Measurements from ENCODE around the gene IRX4.
"Not testable (repeated sequence)": the region's sequence is repeated elsewhere in the genome, so short reads cannot be mapped to it uniquely, and the experiment has no call there.

IRX4 gene

DNA sequence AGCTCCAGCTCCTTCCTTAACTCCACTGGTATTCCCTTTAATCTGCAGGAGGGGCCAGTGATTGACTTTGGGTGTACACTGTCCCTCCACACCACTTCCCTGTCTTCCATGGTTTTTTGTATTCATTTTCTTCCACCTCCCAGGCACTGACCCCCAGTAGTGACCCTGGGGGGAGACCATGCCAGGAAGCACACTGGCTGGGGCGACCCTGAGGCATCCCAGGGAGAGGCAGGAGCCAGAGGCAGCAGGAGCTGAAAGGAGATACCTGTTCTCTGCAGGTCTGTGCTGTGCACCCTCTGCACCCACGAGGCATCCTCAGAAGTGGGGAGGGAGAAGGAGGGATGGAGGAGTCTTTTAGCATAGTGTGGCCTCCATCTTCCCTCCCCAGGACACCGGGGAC, 27.6 kb downstream of the IRX4 start:
- DNase-seq, result no peak

DNA sequence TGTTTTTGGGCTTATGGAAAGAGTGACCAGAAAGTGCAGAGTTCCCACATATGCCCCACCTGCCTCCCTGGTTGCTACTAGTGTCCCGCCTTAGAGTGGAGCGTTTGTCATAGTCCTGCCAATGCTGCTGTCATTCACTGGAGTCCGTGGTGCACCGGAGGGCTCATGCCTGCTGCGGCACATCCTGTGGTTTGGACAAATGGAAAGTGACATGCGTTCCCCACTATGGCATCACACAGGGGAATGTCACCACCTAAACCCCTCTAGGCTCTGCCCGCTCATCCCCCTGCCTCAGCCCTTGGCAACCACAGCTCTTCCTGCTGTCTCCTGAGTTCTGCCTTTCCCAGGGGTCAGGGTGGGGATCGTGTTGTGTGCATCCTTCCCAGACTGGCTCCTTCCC, 29.2 kb downstream of the IRX4 start:
- DNase-seq, result no peak

DNA sequence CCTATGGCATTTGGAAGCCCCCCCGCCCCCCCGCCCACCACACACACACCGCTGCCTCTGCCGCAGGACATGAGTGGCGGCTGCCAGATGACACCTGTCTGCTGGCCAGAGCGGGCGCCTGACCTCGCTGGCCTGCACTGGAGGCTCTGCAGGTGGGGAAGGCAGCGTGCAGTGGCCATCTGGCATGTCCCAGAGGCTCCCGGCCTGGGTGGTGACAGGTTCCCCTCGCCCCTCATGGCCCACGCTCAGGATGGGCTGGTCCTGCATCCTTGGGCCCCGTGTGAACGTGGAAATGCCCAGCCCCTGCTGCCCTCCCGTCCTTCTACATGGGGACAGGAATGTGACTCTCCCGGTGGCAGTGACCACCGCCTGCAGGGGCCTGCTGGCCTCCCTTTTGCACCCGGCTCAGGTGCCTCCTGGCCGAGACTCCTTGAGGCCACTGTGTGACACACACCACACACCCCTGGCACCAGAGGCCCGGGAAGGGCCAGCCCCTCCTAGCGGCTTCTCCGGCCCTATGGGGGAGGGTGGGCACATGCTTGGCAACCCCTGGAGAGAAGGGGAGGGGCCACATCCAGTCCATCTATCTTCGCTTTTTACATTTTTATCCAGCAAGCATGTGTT, 30.3 kb downstream of the IRX4 start:
- no peak for DNase-seq

DNA sequence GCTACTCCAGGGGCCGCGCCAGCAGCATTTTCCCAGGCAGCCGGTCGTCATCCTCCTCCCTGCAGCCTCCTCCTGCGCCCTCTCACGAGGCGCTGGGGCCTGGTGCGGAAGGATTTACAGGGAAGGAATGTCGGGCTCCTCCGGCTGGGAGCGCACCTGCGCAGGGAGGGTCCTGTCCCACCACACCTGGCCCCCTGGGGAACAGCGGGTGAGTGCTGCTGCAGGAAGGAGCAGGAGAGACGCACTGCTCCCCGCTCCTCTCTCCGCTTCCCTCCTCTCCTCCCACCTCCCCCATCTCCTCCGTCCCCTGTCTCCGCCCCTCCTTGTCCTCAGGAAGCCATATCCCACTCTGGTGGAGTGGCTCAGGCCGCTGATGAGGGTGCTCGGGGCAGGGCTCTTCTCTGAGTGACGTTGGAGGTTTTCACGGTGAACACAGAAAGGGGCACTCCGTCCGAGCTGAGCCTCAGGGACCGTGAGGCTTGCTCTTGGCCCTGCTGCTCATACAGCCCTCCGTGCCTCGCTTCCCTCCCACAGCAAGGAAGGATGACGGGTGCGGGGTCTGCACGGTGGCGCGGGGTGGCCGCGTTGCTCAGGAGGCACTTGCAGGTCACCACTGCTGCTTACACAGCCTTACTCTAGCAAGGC, 31.3 kb downstream of the IRX4 start:
- DNase-seq, result no peak

DNA sequence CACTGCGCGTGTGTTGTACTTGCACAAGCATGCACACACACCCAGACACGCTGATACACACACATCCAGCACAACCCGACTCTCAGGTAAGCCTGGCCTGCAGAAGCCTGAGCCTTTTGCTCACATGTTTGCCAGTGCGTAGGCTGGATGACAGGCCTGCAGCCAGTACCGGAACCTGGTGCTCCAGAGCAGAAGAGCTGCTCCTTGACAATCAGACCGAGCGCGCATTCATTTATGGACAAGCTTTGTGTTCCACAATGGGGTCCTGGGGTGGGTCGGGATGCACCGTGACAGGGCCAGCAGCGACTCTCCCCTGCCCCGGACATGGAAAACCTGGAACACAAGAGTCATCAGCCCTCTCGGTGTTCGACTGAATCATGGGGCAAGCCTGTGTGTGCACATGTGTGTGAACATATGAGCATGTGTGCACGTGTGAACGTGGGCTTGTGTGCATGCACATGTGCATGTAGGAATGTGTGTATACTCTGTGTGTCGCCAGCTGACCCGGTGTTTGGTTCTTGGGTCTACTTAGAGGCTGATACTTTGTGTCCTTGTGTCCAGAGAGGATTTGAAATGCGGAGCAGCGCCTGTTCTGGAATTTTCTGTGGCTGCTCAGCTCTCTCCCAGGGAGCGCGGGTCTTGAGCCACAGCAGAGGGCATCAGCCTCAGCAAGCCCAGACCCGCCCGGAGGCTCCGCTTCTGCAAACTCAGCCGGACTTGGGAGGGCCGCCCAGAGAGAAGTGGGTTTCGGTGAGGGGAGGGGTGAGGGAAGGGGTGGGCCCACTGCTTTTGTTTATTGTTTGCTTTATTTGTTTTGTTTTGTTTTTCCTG, 32.2 kb downstream of the IRX4 start:
- DNase-seq, result no peak

DNA sequence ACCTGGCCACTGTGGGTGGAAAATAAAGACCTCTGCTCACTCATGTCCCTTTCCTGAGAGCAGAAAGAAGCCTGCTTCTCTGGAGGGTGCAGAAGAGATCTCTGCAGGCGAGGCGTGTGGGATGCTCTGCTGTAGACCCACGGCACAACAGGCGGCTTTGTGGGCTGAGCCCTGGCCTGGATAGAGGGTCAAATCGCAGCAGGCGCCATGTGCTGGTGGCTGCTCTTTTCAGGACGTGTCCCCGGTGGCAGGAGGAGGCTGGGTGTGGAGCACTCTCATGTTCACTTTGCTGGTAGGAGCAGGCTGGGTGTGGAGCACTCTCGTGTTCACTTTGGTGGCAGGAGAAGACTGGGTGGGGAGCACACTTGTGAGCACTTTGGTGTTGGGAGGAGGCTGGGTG, 35.1 kb downstream of the IRX4 start:
- DNase-seq, result no peak

DNA sequence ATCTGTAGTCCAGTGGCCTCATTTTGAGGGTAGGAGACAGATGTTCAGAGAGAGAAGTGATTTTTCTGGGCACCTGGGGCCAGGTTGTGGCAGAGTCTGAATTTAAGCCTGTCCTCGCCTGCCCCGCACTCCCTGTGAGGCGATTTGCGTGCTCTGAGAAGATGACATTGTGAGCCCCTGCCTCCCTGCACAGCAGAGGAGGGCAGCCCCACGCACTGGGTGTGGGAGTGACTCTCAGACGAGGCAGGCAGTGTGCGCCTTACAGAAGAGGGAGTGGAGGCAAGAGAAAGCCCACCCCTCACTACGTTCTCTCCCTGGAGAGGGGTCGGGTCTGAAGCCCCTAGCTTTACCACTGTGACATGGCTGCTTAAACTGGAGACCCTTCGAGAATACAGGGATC, 35.7 kb downstream of the IRX4 start:
- no peak for DNase-seq

DNA sequence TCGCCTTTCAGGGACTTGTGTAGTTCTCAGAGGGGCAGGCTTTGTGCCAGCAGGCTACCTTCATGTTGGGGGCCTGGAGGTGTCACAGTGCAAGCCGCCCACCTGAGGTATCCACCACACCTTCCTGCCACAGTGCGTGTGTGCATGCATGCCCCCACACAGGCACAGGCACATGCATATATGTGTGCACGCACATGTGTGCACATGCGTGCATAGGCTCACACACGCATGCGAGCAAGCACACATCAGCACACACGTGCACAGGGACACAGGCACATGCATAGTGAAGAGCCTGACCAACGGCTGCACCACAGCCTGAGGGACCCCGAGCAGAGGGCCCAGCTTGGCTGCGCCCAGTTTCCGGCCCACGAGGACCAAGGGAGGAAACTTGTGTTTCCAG, 36.1 kb downstream of the IRX4 start:
- no peak for DNase-seq

DNA sequence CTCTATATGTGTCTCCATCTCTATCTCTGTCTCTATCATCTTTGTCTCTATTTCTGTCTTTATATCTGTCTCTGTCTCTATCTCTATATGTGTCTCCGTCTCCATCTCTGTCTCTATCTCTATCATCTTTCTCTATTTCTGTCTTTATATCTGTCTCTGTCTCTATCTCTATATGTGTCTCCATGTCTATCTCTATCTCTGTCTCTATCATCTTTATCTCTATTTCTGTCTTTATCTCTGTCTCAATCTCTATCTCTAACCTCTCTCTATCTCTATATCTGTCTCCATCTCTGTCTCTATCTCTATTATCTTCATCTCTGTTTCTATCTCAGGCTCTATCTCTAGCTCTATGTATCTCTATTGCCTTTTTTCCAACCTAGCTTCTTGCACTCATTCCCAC, 37.0 kb downstream of the IRX4 start:
- DNase-seq, result no peak

DNA sequence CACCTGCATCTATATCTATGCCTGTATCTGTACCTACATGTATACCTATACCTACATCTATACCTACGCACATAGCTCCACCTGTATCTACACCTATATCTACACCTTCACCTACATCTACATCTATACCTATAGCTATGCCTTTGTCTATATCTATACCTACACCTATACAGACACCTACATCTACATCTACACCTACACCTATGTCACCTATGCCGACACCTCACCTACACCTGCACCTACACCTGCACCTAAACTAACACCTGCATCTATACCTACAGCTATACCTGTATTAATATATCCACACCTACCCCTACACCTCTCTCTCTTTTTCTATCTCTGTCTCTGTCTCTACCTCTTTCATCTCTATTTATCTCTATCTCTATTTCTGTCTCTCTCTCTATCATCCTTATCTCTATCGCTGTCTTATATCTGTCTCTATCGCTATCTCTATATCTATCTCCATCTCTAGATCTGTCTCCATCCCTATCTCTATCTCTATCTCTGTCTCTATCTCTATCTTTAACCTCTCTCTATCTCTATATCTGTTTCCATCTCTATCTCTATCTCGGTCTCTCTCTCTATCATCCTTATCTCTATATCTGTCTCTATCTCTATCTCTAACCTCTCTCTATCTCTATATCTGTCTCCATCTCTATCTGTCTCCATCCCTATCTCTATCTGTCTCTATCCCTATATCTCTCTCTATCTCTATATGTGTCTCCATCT, 37.9 kb downstream of the IRX4 start:
- no peak for DNase-seq

DNA sequence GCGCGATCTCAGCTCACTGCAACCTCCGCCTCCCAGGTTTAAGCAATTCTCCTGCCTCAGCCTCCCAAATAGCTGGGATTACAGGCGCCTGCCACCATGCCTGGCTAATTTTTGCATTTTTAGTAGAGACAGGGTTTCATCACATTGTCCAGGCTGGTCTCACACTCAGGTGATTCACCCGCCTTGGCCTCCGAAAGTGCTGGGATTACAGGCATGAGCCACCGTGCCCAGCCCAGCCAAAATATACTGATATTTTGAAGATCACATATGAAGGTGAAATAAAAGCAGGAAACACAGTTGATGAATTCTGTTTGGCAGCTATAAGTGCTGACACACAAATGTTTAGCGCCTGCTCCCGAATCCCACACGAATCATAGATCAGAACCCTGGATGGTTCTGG, 39.0 kb downstream of the IRX4 start:
- DNase-seq, result not testable (repeated sequence)

DNA sequence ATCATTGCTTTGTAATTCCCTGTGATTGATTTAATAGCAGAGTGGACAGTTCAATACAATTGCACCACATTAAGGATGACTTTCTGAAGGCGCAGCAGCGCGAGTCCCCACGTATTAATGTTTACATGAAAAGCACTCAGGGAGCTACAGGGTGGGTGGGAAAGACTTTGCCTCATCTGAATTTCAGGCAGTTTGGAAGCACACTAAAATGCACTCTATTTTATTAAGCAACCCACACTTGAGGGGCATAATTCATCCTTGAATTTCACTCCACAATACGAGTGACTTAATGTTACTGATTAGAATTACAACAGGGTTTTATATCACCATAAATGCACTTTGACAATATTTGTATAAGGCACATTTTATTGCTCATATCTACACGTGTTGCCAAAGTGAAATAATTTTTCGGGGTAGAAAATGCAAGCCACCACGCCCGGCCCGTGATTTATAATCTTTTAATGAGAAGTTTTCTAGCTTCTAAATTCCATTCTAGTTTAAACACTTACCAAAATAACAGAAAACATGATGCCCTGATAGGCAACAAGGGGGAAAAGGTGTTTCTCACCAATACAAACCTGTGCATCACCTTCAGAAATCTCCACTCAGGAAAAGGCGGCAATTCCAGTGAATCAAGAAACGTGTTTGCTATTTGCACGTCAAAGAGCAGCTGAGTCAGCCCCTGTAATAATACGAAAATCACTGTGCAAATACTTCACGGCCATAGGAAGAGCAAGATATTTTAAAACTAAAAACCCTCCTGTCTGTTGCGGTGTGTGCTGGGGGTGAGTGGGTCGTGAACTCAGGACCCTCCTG, 40.5 kb downstream of the IRX4 start:
- DNase-seq, result no peak

DNA sequence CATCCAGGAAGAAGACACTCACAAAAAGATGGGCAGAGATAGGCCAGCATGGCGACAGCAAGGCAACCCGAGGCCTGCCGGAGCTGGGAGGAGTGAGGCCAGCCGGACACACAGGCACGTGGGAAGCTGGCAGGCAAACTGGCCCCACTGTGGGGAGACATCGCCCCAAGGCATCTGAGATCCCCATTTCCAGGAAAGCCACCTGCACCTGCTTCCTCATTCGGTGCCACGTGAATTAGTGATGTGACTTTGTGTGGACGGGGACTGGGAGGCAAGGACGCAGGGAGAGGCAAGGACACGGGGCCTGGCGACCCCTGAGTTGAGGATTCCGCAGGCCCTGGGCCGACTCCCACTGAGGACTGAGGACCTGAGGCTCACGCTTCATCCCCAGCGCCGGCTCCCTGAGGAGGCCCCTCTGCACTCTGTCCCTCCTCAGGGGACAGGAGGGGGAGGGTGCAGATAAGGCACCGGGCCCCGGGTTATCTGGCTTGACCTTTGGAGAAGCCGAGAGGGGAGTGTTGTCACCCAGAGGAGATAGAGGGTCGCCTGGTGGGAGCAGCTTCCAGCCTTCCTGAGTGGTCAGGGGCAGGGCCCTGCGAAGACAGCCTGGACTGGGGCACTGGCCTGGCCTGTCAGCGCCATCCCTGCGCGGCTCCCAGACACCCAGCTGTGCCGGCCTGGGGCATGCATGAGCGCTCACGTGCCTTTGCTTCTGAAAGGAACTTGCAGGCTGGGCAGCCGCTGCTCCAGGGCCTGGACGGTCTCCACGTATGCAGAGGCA, 41.8 kb downstream of the IRX4 start:
- DNase-seq, result no peak

DNA sequence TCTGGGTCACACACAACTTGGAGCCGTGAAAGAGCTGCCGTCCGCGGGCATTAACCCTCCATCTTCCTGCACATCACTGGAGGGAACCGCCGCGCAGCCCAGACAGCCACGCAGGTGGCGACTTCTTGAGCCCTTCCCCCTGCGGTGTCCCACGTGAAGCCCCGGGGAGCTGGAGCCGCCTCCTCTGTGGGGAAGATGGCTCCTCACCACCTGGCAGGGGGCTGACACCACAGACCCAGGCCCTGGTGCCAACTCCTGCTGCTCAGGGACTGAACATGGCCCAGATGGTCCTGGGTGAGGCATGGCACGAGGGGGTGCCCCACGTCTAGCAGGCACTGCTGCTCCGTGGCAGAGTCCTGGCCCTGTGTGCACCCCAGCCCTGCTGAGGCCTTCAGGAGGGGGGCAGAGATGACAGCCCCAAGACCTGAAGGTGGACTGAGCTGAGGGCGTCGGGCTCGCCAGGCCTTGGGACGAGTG, 42.6 kb downstream of the IRX4 start:
- DNase-seq, result no peak

DNA sequence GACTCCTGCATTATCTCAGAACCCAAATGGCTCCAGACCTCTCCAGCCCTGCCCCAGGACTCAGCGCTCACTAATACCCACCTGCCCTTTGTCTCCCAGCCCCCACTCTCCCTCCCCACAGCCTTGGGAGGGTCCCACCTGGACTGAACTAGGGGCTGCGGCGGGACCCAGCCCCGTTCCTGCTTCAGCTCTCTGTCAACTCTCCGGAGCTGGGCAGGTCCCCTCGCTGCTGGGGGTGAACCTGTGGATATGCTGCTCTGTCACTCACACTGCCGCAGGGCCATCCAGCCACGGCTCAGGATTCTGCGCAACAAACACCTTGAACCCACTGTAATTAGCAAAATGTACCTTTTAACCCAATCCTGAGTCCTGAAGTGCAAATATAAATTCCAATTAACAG, 44.7 kb downstream of the IRX4 start:
- no peak for DNase-seq

DNA sequence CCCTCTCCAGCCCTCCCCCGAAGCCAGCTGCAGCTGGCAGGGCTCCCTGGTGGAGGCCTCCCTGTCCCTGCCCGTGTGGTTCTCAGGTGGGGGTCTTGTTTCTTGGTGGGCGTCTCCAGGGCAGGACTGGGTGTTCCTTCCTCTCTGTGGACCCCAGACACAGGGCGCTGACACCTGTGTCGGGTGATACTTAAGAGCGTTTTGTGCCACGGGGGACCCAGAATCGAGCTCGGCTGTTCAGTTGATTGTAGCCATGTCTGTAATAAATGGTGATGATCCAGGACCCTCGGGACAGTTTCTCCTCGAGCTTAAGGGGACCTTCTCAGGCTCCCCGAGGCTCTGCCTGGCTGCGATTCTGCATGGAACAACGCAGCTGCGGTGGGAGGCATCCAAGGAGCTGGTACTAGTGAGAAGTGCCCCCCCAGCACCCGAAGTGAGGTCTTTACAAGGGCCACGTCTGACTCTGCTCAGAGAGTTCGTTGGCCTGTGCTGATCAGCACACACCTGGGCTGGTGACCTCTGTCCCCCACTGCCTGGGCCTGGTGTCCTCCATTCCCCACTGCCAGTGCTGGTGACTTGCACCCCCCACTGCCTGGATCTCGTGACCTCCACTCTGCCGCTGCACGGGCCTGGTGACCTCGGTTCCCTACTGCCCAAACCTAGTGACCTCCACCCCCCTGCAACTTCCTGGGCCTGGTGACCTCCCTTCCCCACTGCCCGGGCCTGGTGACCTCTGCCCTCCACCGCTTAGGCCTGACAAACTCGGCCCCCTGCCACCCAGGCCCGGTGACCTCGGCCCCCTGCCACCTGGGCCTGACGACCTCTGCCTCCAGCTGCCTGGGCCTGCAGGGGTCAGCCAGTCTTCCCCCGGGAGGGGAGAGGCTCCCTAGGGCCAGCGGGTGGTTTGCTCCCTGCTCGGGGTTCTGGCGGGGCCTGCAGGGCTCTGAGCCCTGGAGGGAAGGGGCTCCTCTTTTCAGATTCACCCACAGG, 45.5 kb downstream of the IRX4 start:
- DNase-seq, result no peak

DNA sequence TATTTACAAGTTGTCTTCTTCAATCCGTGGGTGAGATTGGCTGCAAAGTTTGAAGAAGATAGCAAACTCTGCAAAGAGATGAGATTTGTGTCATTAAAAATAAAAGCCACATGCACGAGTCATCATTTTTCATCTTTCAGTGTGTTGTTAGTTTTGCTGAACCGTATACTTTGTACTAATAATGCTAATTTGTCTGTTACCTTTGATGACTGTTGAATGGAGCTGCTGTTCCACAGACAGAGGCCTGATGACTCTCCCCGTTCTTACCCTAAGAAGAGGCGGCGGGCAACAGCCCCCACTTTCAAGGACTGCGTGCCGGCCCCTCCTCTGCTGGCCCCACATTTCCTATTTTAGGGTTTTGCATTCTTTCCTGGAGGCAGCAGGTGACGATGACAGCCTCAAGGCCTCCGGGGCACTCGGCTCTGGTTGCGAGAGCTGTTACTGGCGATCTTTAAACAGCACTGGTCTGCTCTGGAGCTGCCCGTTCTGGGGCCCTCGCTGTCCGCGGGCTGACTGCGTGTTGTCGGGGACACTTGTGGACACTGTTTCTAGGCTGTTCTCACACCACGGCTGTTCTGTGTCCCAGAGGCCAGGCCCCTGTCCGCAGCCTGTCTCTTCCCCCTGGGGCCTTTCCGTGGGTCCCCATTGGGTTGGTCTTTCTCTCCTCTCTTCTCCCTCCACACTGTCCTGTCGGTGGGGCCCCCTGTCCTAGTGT, 46.4 kb downstream of the IRX4 start:
- DNase-seq, result no peak

DNA sequence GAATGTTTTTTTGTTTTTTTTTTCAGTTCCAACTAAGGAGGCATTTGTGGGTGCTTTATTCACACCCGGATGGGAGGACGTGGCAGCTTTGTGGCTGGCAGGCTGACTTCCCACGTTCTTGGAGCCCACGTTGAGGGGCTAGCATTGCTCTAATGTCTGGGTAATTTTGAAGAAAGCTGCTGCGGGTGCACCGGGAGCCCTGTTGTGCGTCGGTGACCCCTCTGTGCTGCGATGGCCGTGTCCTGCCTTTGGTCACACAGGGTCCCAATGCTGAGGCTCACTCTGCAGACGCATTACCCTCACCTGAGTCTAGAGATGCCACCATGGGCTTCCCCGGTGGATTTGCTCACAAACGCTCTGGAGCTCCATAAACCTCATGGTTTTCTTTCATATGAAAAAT, 47.3 kb downstream of the IRX4 start:
- DNase-seq, result no peak

DNA sequence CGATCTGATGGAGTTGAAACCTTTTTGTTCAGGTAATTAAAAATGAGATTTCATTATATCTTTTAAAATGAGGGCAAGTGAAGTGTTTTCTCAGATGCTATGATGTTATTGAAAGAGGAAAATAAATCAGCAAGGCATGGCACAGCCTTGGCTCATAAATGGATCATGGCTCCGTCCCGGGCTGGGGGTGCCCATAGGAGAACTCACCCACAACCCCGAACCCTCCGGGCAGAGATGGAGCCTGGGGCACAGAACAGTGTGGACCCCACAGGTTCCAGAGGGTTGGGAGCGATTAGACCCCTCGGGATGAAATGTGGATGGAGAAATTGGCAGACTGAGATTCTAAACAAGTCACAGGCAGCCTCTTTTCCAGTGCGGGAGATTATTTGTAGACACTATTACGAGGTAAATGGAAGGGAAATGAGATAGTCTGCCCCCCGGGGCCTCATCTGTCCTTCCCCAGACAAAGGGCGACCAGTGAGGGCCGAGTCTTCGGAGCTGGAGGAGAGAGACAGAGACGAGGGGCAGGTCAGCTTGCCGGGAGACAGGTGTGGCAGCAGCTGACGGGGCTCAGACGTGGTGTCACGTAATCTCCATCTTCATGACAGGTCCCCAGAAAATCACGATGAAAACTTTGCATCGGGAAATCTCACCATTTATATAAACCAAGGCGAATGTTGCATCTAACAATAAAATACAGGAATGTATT, 47.9 kb downstream of the IRX4 start:
- DNase-seq, result no peak
